Keratinocyte (primary cell): Measurements from ENCODE around the gene METTL24.

Experiments used
- EZH2 ChIP-seq: IDR thresholded peaks from one replicate; pipeline ENCODE4 v1.6.1; 2012; ENCODE audit warnings: inconsistent platforms, mild to moderate bottlenecking, low read length, moderate library complexity
- TF ChIP-seq, protein P1 (sequence below), 3 experiments: IDR thresholded peaks in 1 of 3; conservative IDR thresholded peaks in 1 of 3; optimal IDR thresholded peaks in 1 of 3; 2 replicates in 2 of 3; 3 replicates in 1 of 3; pipeline versions ENCODE3 to v1.5.1; 2011; ENCODE audit warnings: low read length in 3 of 3, mild to moderate bottlenecking in 3 of 3, moderate library complexity in 2 of 3, control low read depth in 1 of 3, inconsistent platforms in 1 of 3; ENCODE audit not compliant: insufficient read depth in 2 of 3; ENCODE audit errors: extremely low read depth in 1 of 3

GRCh38 chr6:110341663-110342596 lies 16.2 kb downstream of the METTL24 start:
- TF ChIP-seq, protein P1, sequence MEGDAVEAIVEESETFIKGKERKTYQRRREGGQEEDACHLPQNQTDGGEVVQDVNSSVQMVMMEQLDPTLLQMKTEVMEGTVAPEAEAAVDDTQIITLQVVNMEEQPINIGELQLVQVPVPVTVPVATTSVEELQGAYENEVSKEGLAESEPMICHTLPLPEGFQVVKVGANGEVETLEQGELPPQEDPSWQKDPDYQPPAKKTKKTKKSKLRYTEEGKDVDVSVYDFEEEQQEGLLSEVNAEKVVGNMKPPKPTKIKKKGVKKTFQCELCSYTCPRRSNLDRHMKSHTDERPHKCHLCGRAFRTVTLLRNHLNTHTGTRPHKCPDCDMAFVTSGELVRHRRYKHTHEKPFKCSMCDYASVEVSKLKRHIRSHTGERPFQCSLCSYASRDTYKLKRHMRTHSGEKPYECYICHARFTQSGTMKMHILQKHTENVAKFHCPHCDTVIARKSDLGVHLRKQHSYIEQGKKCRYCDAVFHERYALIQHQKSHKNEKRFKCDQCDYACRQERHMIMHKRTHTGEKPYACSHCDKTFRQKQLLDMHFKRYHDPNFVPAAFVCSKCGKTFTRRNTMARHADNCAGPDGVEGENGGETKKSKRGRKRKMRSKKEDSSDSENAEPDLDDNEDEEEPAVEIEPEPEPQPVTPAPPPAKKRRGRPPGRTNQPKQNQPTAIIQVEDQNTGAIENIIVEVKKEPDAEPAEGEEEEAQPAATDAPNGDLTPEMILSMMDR (optimal IDR thresholded peaks at IDR 0.05 in 1 of 3, IDR thresholded peaks at IDR 0.05 in 1 of 3, conservative IDR thresholded peaks at IDR 0.05 in 1 of 3; ENCODE audit: extremely low read depth in 1 of 3, insufficient read depth in 2 of 3, low read length in 3 of 3), result peak in 1 of 3 experiments; percentile 16
- TF ChIP-seq EZH2, result no peak
